ENCODE measurements around the gene BLTP3A.

The BLTP3A gene

DNA sequence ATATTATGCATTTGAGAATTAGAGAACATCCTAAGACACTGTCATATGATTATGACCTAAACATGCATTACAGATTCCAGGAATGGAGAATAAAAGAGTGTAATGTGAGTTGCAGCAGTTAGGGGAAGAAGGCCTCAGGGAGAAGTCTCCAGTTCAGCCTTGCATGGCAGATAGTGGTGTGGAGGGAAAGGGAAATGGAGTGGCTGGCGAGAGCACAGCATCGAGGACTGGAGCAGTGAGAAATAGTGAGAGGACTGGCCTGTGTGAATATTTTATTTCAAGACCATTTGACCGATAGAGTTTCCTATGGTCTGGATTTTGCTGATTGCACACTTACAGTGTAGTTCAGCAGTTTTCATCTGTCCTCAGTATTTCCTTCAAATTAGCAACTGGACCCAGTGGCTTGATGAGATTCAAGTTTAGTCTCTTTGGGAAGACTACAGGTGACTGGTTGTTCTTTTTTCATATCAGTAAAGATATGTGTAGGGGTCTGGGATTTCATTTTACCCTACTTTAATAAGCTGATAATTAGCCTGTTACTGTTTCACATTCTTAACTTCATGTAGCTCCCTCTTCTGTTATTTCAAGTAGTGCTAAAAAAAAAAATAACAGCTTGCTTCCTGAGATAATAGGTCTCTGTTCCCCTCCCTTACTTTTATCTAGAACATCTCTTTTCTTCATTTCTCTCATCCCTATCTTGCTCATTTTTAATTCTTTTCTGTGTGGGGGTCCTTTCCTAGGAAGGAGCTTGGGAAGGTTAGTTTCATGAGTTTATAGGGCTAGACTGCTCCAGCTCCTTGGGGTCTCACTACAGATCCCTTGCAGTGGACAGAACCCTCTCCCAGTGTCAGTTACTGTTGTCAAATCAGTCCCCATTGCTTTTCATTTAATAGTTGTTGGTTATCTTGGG lies 27.9 kb downstream of the BLTP3A start:
- in situ Hi-C loops (cut with HindIII; ENCODE audit: low sequenced_read_pairs): no loop called here

DNA sequence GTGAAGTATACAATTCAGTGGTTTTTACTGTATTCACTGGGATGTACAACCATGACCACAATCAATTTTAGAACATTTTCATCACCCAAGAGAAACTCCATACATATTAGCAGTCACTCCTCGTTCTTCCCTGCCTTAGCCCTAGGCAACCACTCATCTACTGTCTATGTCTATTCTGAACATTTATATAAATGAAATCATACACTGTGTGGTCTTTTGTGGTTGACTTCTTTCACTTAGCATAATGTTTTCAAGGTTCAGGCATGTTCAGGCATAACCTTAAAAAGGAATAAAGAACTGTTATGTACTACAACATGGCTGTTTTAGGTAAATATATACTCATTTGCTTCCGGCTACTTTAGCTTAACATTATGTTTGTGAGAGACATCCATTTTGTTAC lies 37.3 kb downstream of the BLTP3A start:
- in situ Hi-C loops (cut with HindIII; ENCODE audit: low sequenced_read_pairs): no loop called here

DNA sequence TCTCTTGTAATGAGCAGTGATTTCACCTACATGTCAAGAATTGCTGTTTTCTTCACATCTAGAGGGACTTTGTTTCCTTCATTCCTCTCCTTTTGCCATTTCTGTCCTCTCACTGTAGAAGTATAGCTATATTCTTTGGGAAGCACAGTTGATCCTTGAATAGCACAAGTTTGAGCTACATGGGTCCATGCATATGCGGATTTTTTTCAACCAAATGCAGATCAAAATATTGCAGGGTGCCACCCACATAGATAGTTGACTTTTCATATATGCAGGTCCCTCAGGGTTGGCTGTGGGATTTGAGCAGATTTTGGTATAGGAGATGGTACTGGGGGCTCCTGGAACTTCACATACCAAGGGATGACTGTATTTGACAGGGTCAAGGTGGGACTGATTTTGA lies 41.1 kb downstream of the BLTP3A start:
- in situ Hi-C loops (cut with HindIII; ENCODE audit: low sequenced_read_pairs): no loop called here

DNA sequence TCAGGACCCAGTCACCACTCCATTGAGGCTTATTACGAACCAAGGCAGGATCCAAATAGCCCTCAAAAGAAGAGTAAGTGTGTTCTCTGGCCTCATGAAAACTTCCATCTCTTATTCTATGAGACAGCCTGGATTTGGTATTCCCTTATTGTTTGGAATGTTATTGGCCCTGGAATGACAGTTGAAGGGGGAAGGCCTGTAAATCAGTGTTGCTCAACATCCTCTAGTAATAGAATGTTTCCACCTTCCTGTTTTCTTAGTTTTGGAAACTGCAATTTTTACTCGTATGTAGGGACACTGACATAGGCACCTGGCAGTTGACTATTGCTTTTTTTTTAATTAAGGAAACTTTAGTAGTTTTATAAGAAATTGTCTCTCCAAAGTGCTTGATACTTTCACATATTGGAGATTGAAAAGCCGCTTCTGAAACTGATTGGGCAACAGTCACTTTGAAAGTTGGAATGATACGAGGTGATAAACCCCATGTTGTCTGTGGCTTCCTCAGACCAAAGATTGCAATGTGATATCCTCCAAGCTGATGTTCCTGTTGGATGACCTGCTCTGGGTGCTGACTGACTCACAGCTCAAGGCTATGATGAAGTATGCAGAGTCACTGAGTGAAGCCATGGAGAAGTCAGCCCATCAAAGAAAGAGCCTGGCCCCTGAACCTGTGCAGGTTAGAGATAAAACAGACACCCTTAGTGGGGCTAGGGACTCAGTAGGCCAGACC lies 43.1 kb downstream of the BLTP3A start:
- in situ Hi-C loops (cut with HindIII; ENCODE audit: low sequenced_read_pairs): no loop called here

DNA sequence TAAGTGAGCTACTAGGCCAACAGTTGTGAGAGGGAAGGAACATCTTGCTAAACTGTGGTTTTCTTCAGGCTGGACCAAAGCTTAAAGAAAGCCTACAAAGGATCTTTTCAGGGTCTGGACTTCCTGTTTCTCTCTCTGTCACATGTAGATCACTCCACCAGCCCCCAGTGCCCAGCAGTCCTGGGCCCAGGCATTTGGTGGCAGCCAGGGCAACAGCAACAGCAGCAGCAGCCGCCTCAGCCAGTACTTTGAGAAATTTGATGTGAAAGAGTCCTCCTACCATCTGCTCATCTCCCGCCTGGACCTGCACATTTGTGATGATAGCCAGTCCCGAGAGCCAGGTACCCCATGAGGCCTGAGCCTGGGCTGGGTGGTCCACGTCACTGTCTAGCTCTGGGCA lies 44.1 kb downstream of the BLTP3A start:
- in situ Hi-C loops (cut with HindIII; ENCODE audit: low sequenced_read_pairs): no loop called here

DNA sequence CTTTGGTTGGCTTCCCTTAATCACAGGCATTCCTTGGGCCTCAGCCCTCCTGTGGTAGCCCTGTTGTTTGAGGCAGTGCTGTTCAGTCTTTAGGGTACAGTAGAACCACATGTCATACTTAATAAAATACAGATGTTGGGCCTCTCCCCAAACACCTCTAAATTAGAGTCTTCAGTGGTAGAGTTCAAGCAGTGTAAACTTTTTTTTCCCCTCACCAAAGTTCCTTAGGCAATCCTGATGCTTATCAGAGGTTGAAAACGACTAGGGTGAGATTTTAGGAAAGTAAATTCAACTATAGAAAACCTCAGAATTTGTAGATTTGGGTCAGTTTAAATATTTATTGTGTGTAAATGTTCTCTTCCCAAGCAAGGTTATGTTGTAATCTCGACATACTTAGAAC lies 44.6 kb downstream of the BLTP3A start:
- in situ Hi-C loops (cut with HindIII; ENCODE audit: low sequenced_read_pairs): no loop called here

DNA sequence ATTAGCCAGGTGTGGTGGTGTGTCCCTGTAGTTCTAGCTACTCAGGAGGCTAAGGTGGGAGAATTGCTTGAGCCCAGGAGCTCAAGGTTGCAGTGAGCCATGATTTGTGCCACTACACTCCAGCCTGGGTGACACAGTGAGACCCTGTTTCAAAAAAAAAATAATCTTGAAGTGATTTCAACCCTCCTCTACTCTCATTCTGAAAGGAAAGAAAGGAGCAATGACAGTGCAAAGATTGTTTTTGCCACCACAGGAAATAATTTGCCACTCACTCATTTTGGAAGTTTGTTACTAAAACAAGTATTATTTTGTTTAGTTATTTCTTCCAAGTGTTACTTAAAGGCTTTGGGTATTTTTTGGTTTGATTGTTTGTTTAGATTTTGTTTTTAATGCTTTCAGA lies 45.6 kb downstream of the BLTP3A start:
- in situ Hi-C loops (cut with HindIII; ENCODE audit: low sequenced_read_pairs): no loop called here

DNA sequence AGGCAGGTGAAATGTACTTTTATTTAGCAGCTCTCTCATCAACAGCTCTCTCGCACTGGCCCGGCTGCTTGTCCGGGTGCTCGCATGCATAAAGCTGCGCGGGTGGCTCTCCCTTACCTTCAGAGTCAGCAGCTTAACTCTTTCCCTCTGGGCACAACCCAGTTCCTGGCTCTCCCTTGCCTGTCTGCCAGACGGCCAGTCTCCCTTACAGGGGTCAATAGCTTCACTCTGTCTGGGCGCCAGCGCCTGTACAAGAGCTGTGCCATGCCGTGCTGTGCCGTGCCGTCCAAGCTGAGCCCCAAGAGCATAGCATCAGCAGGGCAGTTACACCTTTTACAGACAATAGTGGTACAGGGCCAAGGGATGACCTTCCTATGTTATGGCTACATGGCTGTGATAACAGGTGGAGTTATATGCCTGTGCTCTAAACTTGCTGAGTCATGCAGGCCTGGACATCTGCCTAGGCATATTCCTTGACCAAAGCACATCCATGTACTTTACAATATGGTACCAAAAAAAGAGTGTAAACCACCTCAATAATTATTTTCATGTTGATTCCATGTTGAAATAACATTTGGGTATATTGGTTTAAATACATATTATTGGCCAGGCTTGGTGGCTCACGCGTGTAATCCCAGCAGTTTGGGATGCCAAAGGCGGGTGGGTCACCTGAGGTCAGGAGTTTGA lies 47.9 kb downstream of the BLTP3A start:
- in situ Hi-C loops (cut with HindIII; ENCODE audit: low sequenced_read_pairs): no loop called here

Measured in DLD1 (cell line).